GM03348 (cell line): ENCODE results near the gene COQ10A.
A peak's percentile ranks its signal among the peaks of the same experiment; 100 is the strongest.

Experiments used
- DNase-seq: peaks from one replicate; pipeline ENCODE4 v3.0.0; 2012; ENCODE audit warnings: low spot score

COQ10A gene

DNA sequence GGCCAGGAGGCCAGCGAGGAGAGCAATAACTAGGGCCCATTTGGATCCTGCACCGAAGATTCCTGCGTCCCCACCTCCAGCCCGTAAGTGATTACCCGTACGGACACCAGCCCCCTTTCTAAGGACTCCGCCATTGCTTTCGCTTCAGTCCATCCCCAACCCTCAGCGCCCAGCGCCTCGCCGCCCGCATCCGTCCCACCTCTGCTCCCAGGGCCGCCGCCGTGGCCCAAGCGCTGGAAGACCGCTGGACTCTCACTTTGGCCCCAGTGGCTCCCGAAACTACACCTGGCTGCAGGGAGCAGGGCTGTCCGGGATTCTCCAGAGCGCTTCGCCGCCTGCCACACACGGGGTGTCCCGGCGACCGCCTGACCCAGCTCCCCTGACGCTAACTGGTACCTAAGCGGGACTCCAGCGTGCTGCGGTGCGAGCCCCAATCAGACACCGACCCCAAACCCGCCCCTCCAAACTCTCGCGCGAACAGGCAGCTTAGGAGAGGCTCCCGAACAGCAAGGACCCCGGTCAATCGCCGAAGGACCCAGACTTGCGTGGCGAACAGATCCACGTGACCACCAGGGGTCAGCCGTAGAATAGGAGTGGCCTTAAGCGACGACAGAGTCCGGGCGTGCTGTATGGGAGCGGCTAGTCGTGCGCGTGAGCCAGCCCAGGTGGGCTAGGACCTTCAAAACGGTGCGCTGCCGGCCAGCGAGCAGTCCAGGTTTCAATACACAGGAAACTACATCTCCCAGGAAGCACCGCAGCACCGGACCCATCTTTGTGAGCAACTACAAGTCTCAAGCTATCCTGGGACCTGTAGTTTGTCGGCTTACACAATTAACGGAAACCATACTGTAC lies 49.1 kb downstream of the COQ10A start, which contains the start of gene CNPY2:
Gene CNPY2, minus strand, starts transcription at position 367 of the 852 bp plus-strand sequence. CDS start 771 bp downstream, outside the sequence.
- peak; percentile 96 for DNase-seq

GRCh38 chr12:56317675-56318074 lies 50.9 kb downstream of the COQ10A start:
- DNase-seq: no peak
